Ascending aorta (tissue), 2 donors: ENCODE data around the gene CD6. TPM values are rescaled to one million over a fixed set of nuclear protein-coding genes. Genes with fewer than 3 reads are reported as not detected.

Experiments used
- DNase-seq, 2 donors: peaks; one replicate each; pipeline ENCODE4 v3.0.0-alpha.2; 2019; ENCODE audit warnings: low spot score in 2 of 2
- H3K27ac ChIP-seq, 2 donors: fragments of 200-600 bp; sonication (generic); one replicate each; pipeline ENCODE4 v1.5.1; 2016 to 2017; ENCODE audit warnings: mild to moderate bottlenecking in 1 of 2
- H3K27me3 ChIP-seq: fragments of 200-600 bp; sonication (generic); one replicate; pipeline ENCODE4 v1.5.1; 2017
- H3K36me3 ChIP-seq, 2 donors: fragments of 200-600 bp; sonication (generic); one replicate each; pipeline ENCODE4 v1.5.1; 2016
- H3K4me1 ChIP-seq, 2 donors: fragments of 200-600 bp; sonication (generic); one replicate each; pipeline ENCODE4 v1.5.1; 2016 to 2017; ENCODE audit warnings: mild to moderate bottlenecking in 1 of 2
- H3K4me3 ChIP-seq, 2 donors: fragments of 200-600 bp; sonication (generic); one replicate each; pipeline ENCODE4 v1.5.1; 2016 to 2017; ENCODE audit warnings: mild to moderate bottlenecking in 1 of 2
- H3K9me3 ChIP-seq, 2 donors: fragments of 200-600 bp; sonication (generic); one replicate each; pipeline ENCODE4 v1.5.1; 2016
- intact Hi-C: fragments of 100-400 bp; cut with DNase I; formaldehyde crosslinking; loops from one replicate; pipeline ENCODE4 v1.15.1; 2023
- total RNA-seq: library from RNA; depleted of rRNA; stranded (reverse); fragments of >200 nt; gene quantifications from one replicate; pipeline ENCODE4 v1.1.0, GENCODE V29; 2016
- TF ChIP-seq, protein P1 (sequence below), 3 experiments: fragments of 200-600 bp in 2 of 3; fragments of 450-650 bp in 1 of 3; sonication (generic) in 2 of 3; IDR thresholded peaks; one replicate each; pipeline ENCODE4 v1.5.1; 2016 to 2019; ENCODE audit warnings: antibody characterized with exemption in 3 of 3, mild to moderate bottlenecking in 1 of 3, moderate library complexity in 1 of 3

CD6 gene
- total RNA-seq, 1 donor from 2014 or later = not detected

DNA sequence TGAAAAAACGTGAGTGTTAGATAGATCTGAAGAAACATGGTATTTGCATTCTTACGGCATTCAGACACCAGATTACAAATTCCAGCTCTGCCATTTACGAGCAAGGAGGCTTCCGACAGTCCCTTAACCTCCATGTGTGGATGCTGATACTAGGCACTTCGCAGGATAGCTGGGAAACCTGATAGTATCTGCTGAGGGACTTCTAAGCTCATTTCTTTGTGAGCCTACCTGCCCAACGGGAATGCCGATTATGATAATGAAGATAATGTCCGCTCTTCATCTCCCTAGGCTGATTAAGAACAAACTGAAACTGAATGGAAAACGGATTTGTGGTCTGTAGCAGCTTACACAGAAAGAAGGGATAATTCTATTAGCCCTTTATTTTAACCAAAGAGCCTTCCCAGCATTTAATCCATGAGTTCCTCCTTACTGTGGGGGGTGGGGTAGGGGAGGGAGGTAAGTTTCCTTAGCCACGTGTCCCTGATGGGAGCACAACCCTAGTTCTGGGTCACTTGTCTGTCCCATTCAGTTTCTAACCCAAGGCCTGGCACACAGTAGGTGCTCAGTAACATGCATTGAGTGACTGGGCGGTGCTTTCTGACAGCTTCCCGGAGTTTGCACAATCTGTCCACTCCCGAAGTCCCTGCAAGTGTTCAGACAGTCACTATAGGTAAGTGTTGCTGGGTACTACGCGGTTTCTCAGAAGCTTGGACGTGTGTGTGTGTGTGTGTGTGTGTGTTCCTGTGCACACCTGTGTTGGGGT is 39.2 kb downstream of the CD6 start:
- H3K4me3 ChIP-seq = no peak overlapping the region
- DNase-seq = no peak
- peaks cover 10% of the 10 kb centered on the region for H3K27me3 ChIP-seq
- no peak overlapping the region for H3K27ac ChIP-seq
- intact Hi-C loops = no loop called here
- no peaks in the 10 kb centered on the region for H3K36me3 ChIP-seq
- H3K4me1 ChIP-seq = peaks cover 6 to 7% of the 10 kb centered on the region in 2 donors
- TF ChIP-seq, protein P1, sequence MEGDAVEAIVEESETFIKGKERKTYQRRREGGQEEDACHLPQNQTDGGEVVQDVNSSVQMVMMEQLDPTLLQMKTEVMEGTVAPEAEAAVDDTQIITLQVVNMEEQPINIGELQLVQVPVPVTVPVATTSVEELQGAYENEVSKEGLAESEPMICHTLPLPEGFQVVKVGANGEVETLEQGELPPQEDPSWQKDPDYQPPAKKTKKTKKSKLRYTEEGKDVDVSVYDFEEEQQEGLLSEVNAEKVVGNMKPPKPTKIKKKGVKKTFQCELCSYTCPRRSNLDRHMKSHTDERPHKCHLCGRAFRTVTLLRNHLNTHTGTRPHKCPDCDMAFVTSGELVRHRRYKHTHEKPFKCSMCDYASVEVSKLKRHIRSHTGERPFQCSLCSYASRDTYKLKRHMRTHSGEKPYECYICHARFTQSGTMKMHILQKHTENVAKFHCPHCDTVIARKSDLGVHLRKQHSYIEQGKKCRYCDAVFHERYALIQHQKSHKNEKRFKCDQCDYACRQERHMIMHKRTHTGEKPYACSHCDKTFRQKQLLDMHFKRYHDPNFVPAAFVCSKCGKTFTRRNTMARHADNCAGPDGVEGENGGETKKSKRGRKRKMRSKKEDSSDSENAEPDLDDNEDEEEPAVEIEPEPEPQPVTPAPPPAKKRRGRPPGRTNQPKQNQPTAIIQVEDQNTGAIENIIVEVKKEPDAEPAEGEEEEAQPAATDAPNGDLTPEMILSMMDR (IDR thresholded peaks at IDR 0.05) = no peak
- no peaks in the 10 kb centered on the region for H3K9me3 ChIP-seq

DNA sequence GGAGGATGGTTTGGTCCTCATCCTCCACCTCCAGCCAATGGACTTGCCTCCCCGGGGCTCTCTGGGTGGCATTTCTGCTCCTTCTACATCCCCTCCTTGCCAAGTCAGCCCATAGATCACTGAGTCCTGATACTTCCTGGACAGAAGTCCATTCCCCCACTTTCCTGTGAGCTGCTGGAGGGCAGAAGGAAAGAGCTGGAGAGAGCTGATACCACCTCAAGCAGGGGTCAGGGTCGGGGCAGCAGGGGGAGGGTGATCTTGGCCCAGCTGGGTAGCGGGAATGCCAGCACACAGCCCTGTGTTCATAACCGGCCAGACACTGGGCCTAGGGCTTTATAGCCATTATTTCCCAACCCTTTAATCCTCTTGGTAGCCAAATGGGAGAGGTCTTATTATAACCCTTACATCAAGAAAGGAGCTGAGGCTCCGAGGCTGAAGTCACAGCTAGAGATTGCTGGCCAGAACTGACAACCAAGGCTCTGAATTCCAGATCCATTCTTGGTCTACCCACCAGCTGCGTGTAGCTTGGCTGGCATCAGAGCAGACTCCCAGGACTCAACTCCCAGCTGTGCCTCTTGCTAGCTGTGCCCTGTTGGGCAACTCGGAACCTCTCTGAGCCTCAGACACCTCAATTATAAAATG is 39.9 kb downstream of the CD6 start:
- no peaks in the 10 kb centered on the region for H3K9me3 ChIP-seq
- H3K4me1 ChIP-seq = peaks cover 6 to 7% of the 10 kb centered on the region in 2 donors
- H3K27me3 ChIP-seq = peaks cover 10% of the 10 kb centered on the region
- H3K4me3 ChIP-seq = no peak overlapping the region
- TF ChIP-seq, protein P1 (IDR thresholded peaks at IDR 0.05) = no peak
- H3K27ac ChIP-seq = no peak overlapping the region
- intact Hi-C loops = no loop called here
- no peaks in the 10 kb centered on the region for H3K36me3 ChIP-seq
- no peak for DNase-seq

DNA sequence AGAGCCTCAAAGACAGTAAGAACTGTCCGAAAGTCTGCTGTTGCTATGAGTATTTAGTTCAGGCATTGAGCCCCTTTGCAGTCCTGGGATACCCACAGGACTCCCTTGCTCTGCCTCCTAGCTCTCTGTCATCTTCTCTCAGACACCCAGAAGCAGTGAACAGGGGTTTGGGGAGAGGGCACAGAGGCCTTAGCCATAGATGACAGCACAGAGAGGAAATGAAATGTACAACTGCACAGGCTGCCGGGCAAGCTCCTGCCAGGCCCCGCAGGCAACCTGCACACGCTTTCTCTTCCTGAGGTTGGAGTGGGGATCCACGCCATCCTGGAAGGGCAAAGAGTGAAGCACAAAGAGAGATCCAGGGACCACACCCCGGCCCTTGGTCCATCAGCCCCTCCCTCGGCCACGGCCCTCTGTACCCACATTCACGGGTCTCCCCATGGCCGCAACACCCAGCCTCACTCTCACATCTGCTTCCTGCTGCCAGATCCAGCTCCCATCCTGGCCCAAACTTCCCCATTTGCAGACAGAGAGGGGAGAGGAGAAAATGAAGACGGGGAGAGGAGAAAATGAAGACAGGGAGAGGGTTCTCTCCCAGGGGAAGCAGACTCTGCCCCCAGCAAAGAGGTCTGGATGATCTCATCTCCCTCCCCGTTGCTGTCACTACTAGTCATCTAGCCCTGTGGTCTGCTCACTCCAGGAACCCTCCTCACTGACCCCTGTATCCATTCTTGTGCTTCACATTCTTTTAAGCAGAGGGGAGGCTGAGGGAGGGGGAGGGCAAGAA is 40.7 kb downstream of the CD6 start:
- no peak for DNase-seq
- H3K27ac ChIP-seq = no peak overlapping the region

DNA sequence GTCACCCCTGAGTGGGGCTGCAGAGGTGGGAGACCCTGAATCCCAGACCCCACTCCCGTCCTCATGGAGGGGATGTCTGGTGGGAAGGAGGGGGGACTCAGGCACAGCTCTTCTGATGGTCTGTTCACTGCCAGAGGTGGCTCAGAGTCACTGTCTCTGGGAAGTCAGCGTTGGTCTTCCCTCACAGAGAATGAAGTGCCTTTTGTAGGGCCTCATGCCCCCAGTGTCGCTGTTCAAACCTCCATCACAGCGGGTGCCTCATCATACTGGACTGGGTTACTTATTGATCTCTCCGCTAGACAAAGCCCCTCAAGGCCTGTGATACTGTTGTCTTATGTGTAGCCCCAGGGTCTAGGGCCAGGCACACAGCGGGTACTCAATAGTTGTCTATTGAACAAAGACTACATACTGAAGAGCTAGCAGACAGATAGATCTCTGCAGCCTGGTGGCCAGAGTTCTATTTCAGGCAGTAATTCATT is 41.3 kb downstream of the CD6 start:
- Histone ChIP-seq H3K4me1 (peaks cover 2% of the 10 kb centered on the region in 2 donors), H3K4me3 (no peak overlapping the region), H3K36me3 (no peaks in the 10 kb centered on the region), H3K27ac (no peak overlapping the region), H3K9me3 (no peaks in the 10 kb centered on the region), H3K27me3 (peaks cover 7% of the 10 kb centered on the region)
- intact Hi-C loops = no loop called here
- no peak for DNase-seq
- TF ChIP-seq, protein P1 (IDR thresholded peaks at IDR 0.05) = no peak

More for the DNA sequence above, 40.7 kb downstream of the CD6 start:
- H3K9me3 ChIP-seq = no peaks in the 10 kb centered on the region
- TF ChIP-seq, protein P1 (IDR thresholded peaks at IDR 0.05) = no peak
- peaks cover 6 to 7% of the 10 kb centered on the region in 2 donors for H3K4me1 ChIP-seq
- H3K4me3 ChIP-seq = no peak overlapping the region
- intact Hi-C loops = no loop called here
- H3K27me3 ChIP-seq = peaks cover 10% of the 10 kb centered on the region
- no peaks in the 10 kb centered on the region for H3K36me3 ChIP-seq

DNA sequence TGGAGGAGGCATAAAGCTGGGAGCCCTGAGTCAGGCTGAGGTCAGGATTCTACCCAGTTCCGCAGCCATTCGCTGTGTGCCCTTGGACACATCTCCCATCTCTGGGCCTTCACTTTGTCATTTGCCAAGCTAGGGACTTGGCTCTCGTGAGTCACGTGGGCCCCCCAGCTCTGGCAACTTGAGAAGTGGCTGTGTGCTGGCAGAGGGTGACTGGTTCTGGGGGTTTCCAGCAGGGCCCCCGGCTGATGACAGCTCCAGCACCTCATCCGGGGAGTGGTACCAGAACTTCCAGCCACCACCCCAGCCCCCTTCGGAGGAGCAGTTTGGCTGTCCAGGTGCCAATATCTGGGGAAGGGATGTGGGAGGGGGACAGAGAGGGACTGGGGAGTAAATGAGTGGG is 46.6 kb downstream of the CD6 start:
- intact Hi-C loops = no loop called here
- Histone ChIP-seq H3K27me3 (no peaks in the 10 kb centered on the region), H3K9me3 (no peaks in the 10 kb centered on the region), H3K27ac (no peak overlapping the region), H3K4me1 (no peaks in the 10 kb centered on the region), H3K36me3 (no peaks in the 10 kb centered on the region), H3K4me3 (no peak overlapping the region)
- TF ChIP-seq, protein P1 (IDR thresholded peaks at IDR 0.05) = no peak
- DNase-seq = no peak
